K562 treated with DMSO at 1 percent for 4 hours (cell line): ENCODE measurements around the gene GINS1. TPM values are rescaled to one million over a fixed set of nuclear protein-coding genes. Genes with fewer than 3 reads are reported as not detected.

Source experiments
- total RNA-seq: library from RNA; unstranded; fragments of 300-600 nt; gene quantifications from 2 replicates; pipeline ENCODE4 v1.2.3, GENCODE V29; 2022; ENCODE audit not compliant: insufficient read depth

The GINS1 gene
- 10.2 and 10.5 TPM in 2 replicates for total RNA-seq

GRCh38 chr20:25407311-25408169 is at the start of gene GINS1:
Gene GINS1, plus strand, starts transcription at chr20:25407673. Its CDS starts 148 bp downstream, at chr20:25407821.

DNA sequence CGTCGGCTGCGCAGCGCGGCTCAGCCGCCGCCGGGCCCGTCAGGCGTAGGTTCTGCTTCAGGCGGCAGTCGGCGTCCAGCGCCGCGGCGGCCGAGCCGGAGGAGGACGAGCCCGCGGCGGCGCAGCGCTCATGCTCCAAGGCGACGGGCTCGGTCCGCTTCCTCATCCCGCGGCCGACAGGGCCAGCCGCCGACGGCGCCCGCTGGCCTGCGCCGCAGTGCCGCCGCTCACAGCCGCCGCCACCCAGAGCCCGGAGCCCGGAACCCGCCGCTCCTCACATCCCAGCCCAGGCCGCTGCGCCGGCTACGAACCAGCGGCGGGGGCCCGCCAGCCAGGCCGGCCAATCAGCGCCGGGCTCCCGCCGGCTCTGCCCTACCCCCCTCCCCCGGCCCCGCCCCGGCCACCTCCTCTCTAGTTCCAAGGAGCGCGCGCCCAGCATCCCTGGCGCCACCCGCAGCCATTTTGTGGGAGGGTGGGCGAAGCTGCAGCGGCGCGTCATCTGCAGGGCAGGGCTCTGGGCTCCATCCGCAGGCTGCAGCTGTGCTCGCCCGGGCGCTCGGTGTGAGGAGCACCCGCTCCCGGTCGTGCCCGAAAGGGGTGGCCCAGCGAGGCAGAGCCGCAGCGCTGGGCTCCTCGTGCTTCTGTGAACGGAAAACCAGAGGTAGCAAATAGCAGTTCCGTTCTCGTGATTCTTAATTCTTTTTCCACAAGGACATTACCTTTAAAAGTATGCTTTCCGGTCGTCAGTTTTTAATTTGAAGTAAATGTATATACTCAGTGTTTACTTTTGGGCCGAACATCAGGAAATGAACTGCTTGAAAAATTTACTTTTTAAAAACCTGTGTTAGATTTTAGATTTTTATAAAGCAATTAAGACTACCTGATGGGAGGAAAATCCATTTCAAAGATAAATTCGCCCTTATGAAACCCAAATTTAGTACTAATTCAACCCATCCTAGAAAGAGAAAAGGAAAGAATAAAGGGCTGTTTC is 16.6 kb upstream of the GINS1 start, which contains the start of gene ABHD12:
ABHD12 (minus strand) TSS at position 298 of the 991 bp plus-strand sequence; CDS start at position 166, 132 bp downstream.

Other genes with a start within 250 kb of the GINS1 start
- gene ENTPD6, start 212.0 kb upstream of the GINS1 start, total RNA-seq, result 21.0 and 30.2 TPM in 2 replicates
- 27.1 and 31.0 TPM in 2 replicates for gene PYGB, start 159.6 kb upstream of the GINS1 start, total RNA-seq
- gene ABHD12, start 16.8 kb upstream of the GINS1 start, total RNA-seq, result 21.5 and 28.2 TPM in 2 replicates
- not detected in 2 replicates for gene NINL, start 177.9 kb downstream of the GINS1 start, total RNA-seq
- gene NANP, start 216.3 kb downstream of the GINS1 start, total RNA-seq, result 3.2 and 3.6 TPM in 2 replicates